Lower lobe of right lung (tissue), 2 donors: Measurements from ENCODE around the gene MYL10. TPM values are rescaled to one million over a fixed set of nuclear protein-coding genes. Genes with fewer than 3 reads are reported as not detected.
"Not testable (repeated sequence)": the region's sequence is repeated elsewhere in the genome, so short reads cannot be mapped to it uniquely, and the experiment has no call there.

ENCODE experiments used
- ATAC-seq, 2 donors: fragments of 200-7000 bp; cut with Tn5 transposase; one replicate each; pipeline ENCODE4 v1.9.1; 2020 to 2022; ENCODE audit warnings: mild to moderate bottlenecking in 2 of 2, moderate library complexity in 2 of 2
- DNase-seq: peaks from one replicate; pipeline ENCODE4 v3.0.0-alpha.2; 2020
- H3K27ac ChIP-seq: fragments of 200-600 bp; one replicate; pipeline ENCODE4 v1.8.0; 2022
- H3K27me3 ChIP-seq: fragments of 200-600 bp; one replicate; pipeline ENCODE4 v1.8.0; 2022; ENCODE audit warnings: low read depth
- H3K36me3 ChIP-seq: fragments of 200-600 bp; one replicate; pipeline ENCODE4 v1.8.0; 2022; ENCODE audit warnings: mild to moderate bottlenecking
- H3K4me1 ChIP-seq: fragments of 200-600 bp; one replicate; pipeline ENCODE4 v1.8.0; 2022
- H3K4me3 ChIP-seq: fragments of 200-600 bp; one replicate; pipeline ENCODE4 v1.8.0; 2022; ENCODE audit warnings: mild to moderate bottlenecking
- H3K9me3 ChIP-seq: fragments of 200-600 bp; one replicate; pipeline ENCODE4 v1.8.0; 2022
- intact Hi-C: fragments of 100-400 bp; cut with DNase I; formaldehyde crosslinking; loops from one replicate; pipeline ENCODE4 v1.11.0; 2022
- total RNA-seq: library from RNA; stranded (reverse); fragmentation: NEBNext Ultra II Directional; extraction: Animal tissue kit (Norgen Biotek cat#: 25700); gene quantifications from one replicate; pipeline ENCODE4 v1.2.1, GENCODE V29; 2021
- TF ChIP-seq, protein P1 (sequence below): fragments of 200-600 bp; IDR thresholded peaks from one replicate; pipeline ENCODE4 v1.8.0; 2022; ENCODE audit warnings: antibody characterized with exemption, mild to moderate bottlenecking
- donor health status: DM: no; HTN: yes; CAD: no; lungs with severe emphysema.

Gene MYL10
- total RNA-seq, 1 donor from 2014 or later, result not detected

DNA sequence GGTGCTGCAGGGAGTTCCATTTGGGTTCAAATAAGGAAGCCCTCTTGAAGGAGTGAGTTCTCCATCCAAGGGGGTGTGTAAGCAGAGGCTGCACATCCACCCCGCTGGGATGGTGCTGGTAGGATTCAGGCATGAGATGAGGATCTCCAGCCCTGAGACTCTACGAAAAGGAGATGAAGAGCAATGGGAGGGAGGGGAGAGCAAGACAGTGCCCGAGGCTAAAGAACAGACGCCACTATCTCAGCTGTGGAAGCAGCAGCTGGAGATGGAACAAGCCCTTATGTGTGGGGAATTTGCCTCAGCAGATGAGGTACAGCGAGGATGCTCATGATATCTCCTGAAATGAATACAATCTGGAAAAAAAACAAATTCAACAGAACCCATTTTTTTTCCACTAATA, 28.1 kb upstream of the MYL10 start:
- TF ChIP-seq, protein P1, sequence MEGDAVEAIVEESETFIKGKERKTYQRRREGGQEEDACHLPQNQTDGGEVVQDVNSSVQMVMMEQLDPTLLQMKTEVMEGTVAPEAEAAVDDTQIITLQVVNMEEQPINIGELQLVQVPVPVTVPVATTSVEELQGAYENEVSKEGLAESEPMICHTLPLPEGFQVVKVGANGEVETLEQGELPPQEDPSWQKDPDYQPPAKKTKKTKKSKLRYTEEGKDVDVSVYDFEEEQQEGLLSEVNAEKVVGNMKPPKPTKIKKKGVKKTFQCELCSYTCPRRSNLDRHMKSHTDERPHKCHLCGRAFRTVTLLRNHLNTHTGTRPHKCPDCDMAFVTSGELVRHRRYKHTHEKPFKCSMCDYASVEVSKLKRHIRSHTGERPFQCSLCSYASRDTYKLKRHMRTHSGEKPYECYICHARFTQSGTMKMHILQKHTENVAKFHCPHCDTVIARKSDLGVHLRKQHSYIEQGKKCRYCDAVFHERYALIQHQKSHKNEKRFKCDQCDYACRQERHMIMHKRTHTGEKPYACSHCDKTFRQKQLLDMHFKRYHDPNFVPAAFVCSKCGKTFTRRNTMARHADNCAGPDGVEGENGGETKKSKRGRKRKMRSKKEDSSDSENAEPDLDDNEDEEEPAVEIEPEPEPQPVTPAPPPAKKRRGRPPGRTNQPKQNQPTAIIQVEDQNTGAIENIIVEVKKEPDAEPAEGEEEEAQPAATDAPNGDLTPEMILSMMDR, result no peak
- Histone ChIP-seq H3K36me3 (no peaks in the 10 kb centered on the region), H3K27me3 (peaks cover 4% of the 10 kb centered on the region), H3K4me1 (no peaks in the 10 kb centered on the region), H3K9me3 (no peaks in the 10 kb centered on the region), H3K27ac (no peak overlapping the region), H3K4me3 (no peak overlapping the region)
- DNase-seq, result no peak
- intact Hi-C loops, result no loop called here
- ATAC-seq, result no peak

DNA sequence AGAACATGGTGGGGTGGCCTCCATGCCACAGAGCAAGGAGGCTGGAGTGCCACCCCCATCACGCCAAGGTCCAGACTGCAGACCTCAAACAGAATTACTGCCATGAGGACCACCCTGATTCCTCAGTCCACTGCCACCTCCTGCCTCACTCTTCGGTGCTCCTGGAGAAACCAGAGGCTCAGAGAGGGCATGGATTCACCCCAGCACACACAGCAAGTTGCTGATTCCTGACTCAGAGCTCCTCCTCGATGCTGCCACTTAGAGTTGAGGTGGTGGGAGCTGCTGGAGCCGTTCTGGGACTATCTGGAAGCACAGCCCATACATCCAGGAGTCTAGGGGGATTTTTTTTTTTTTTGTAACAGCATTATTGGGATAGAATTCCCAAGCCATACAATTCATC, 22.0 kb upstream of the MYL10 start:
- Histone ChIP-seq H3K4me3 (no peak overlapping the region), H3K4me1 (no peaks in the 10 kb centered on the region), H3K27me3 (peaks cover 9% of the 10 kb centered on the region), H3K9me3 (no peaks in the 10 kb centered on the region), H3K36me3 (no peaks in the 10 kb centered on the region), H3K27ac (no peak overlapping the region)
- intact Hi-C loops, result no loop called here
- ATAC-seq (no peak), DNase-seq (no peak)
- TF ChIP-seq, protein P1, result no peak

DNA sequence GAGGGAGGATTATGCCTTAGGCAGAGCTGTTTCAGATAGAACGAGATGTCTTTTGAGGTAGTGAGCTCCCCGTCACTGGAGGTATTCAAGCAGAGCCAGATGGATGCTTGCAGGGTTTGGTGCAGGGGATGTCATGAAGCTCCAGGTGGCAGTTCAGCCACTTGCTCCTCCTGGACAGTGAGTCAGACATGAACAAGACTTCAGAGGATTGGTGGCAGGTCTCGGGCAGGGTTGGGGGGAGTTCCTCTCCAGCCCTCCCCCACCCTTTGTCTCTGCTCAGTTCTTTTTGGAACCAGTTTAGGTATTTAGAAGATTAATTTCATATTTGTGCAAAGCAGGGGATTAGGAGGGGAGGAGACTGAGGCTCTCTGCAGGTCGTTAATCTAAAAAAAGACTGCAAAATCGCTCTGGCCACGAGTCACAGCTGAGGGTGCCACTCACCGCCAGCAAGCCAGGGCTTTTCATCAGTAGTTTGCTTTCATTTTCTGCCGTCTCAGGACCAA, 21.5 kb upstream of the MYL10 start:
- intact Hi-C loops, result no loop called here
- TF ChIP-seq, protein P1, result no peak
- Histone ChIP-seq H3K27ac (no peak overlapping the region), H3K27me3 (peaks cover 9% of the 10 kb centered on the region), H3K36me3 (no peaks in the 10 kb centered on the region), H3K4me3 (no peak overlapping the region), H3K4me1 (no peaks in the 10 kb centered on the region), H3K9me3 (no peaks in the 10 kb centered on the region)
- no peak for ATAC-seq
- no peak for DNase-seq

DNA sequence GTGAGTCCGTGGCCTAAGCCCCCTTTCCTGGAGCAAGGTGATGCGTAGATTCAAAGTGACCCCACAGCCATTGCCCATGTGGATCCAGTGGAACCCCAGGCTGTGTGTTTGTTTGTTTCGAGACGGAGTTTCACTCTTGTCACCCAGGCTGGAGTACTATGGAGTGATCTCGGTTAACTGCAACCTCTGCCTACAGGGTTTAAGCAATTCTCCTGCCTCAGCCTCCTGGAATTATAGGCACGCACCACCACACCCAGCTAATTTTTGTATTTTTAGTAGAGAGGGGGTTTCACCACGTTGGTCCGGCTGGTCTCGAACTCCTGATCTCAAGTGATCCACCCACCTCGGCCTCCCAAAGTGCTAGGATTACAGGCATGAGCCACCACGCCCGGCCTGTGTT, 18.8 kb upstream of the MYL10 start:
- H3K27ac ChIP-seq, H3K36me3 ChIP-seq, DNase-seq, ATAC-seq, H3K4me3 ChIP-seq, H3K9me3 ChIP-seq, intact Hi-C loops, H3K4me1 ChIP-seq: not testable (repeated sequence)
- peaks cover 11% of the 10 kb centered on the region for H3K27me3 ChIP-seq

DNA sequence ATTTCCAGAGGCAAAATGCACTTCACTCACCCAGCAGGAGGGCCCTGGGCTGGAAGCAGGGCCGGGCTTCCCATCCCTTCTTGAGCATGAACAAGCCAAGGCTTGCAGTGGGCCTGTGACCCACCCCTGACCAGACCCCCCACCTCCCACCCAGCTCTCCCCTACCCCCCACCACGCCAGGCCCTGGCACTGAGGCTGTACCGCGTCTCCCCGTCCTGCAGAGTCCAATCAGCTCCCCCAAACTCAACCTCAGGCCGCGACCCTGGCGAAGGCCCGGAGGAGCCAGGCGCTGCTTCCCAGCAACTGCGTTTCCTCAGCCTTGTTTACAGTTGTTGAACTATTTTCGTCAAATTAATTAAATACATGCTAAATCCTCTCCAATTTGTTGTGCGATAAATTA, 16.9 kb upstream of the MYL10 start:
- no peak for DNase-seq
- TF ChIP-seq, protein P1, result no peak

DNA sequence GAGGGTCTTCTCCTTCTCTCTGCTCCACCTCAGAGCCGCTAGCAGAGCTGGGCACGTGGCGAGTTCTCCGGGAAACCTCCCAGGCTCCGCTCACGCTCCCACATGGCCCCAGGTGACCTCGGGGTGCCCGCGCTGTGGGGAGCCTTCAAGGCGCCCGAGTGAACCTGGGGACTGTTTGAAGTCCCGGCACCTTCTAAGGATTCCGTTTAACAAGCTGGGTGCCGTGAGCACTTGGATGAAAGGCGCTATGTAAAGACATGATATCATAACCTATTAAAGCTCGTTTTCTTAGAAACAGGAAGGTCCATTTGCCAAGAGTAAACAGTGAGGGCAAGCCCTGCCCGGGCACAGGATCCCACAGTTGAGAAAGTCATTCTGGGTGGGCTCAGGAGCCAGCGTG, 15.8 kb upstream of the MYL10 start:
- Histone ChIP-seq H3K27me3 (peaks cover 10% of the 10 kb centered on the region), H3K4me1 (peaks cover 8% of the 10 kb centered on the region), H3K4me3 (no peak overlapping the region), H3K27ac (no peak overlapping the region), H3K36me3 (no peaks in the 10 kb centered on the region), H3K9me3 (no peaks in the 10 kb centered on the region)
- ATAC-seq (peak; percentile 57 to 58), DNase-seq (no peak)
- TF ChIP-seq, protein P1, result no peak
- intact Hi-C loops, result no loop called here

More for the DNA sequence above, 16.9 kb upstream of the MYL10 start:
- Histone ChIP-seq H3K36me3 (no peaks in the 10 kb centered on the region), H3K4me1 (peaks cover 8% of the 10 kb centered on the region), H3K27me3 (peaks cover 11% of the 10 kb centered on the region), H3K4me3 (no peak overlapping the region), H3K27ac (no peak overlapping the region), H3K9me3 (no peaks in the 10 kb centered on the region)
- ATAC-seq, result no peak
- intact Hi-C loops, result no loop called here

DNA sequence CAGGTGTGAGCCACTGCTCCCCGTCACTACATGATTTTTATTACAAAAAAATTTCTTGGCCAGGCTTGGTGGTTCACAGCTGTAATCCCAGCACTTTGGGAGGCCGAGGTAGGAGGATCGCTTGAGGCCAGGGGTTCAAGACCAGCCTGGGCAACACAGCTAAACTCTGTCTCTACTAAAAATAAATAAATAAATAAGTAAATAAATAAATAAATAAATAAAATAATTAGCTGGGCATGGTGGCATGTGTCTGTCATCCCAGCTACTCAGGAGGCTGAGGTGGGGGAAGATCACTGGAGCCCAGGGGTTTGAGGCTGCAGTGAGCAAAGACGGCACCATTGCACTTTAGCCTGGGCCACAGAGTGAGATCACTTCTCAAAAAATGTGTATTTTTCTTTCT, 10.0 kb upstream of the MYL10 start:
- H3K9me3 ChIP-seq, H3K36me3 ChIP-seq, H3K27ac ChIP-seq, DNase-seq, H3K4me3 ChIP-seq, H3K27me3 ChIP-seq, intact Hi-C loops, ATAC-seq, H3K4me1 ChIP-seq: not testable (repeated sequence)
